Endothelial cell of umbilical vein (primary cell): Measurements from ENCODE around the gene CISH. TPM values are rescaled to one million over a fixed set of nuclear protein-coding genes. Genes with fewer than 3 reads are reported as not detected.

Source experiments
- BruUV-seq: library from RNA; stranded (reverse); fragments of 400-500 nt; replicated peaks from 2 replicates; lab custom pipeline; 2021; lab: Mats Ljungman, UMichigan
- CTCF ChIA-PET: fragments of 300-600, 350-600 bp; sonication (Branson Sonifier 250); formaldehyde crosslinking; loops from one replicate; lab custom pipeline; 2021; ENCODE audit warnings: antibody characterized with exemption, inconsistent platforms; lab: Charles Lee
- POLR2A ChIA-PET: fragments of 300-600, 350-600 bp; sonication (Branson Sonifier 250); formaldehyde crosslinking; loops from one replicate; lab custom pipeline; 2021; ENCODE audit warnings: antibody characterized with exemption, inconsistent platforms; lab: Charles Lee
- DNase-seq: peaks from one replicate; pipeline ENCODE4 v3.0.0-alpha.2; 2011; ENCODE audit warnings: low read depth, low spot score
- FAIRE-seq: peaks from 2 replicates; lab custom pipeline; 2011; peaks lifted over from hg19 to GRCh38; lab: Jason Lieb, UNC
- H2AFZ ChIP-seq: 2 replicates; pipeline ENCODE4 v1.6.0; 2012; ENCODE audit warnings: low read depth, low read length, control low read depth, inconsistent platforms
- H3K27ac ChIP-seq: 2 replicates; pipeline ENCODE4 v1.5.1; 2011; ENCODE audit warnings: low read depth, mild to moderate bottlenecking, control low read depth, low read length, moderate library complexity; ENCODE audit not compliant: insufficient read depth
- H3K27me3 ChIP-seq, 2 experiments: 2 replicates each; pipeline versions ENCODE4 v1.6.0 to v1.6.1; 2011; ENCODE audit warnings: low read length in 2 of 2, mixed read lengths in 1 of 2; ENCODE audit not compliant: control insufficient read depth in 2 of 2, insufficient read depth in 2 of 2
- H3K36me3 ChIP-seq, 2 experiments: 2 replicates in 1 of 2; 3 replicates in 1 of 2; pipeline ENCODE4 v1.5.1; 2011; ENCODE audit warnings: low read length in 2 of 2, mild to moderate bottlenecking in 1 of 2, moderate library complexity in 1 of 2; ENCODE audit not compliant: control insufficient read depth in 2 of 2, insufficient read depth in 2 of 2; ENCODE audit errors: extremely low read depth in 1 of 2
- H3K4me1 ChIP-seq: 3 replicates; pipeline ENCODE4 v1.5.1; 2011; ENCODE audit warnings: mild to moderate bottlenecking, low read length; ENCODE audit not compliant: control insufficient read depth, insufficient read depth; ENCODE audit errors: extremely low read depth
- H3K4me2 ChIP-seq: 2 replicates; pipeline ENCODE4 v1.6.1; 2011; ENCODE audit warnings: low read length, control low read depth, mixed read lengths; ENCODE audit not compliant: insufficient read depth
- H3K4me3 ChIP-seq, 3 experiments: fragments of 200-600 bp in 1 of 3; sonication (generic), shearing (Covaris generic) in 1 of 3; replicated peaks in 1 of 3; 2 replicates each; pipeline ENCODE4 v1.5.1; 2011 to 2016; ENCODE audit warnings: control low read depth in 3 of 3, low read length in 3 of 3, mild to moderate bottlenecking in 2 of 3, inconsistent platforms in 1 of 3, low read depth in 1 of 3, moderate library complexity in 1 of 3; ENCODE audit not compliant: insufficient read depth in 1 of 3
- H3K79me2 ChIP-seq: 2 replicates; pipeline ENCODE4 v1.6.0; 2012; ENCODE audit warnings: low read length, inconsistent platforms; ENCODE audit not compliant: control insufficient read depth, insufficient read depth
- H3K9ac ChIP-seq: replicated peaks from 2 replicates; pipeline ENCODE3; 2011; ENCODE audit warnings: low read length, control low read depth; ENCODE audit not compliant: insufficient read depth; ENCODE audit errors: extremely low read depth
- H3K9me1 ChIP-seq: replicated peaks from 3 replicates; pipeline ENCODE4 v1.6.0; 2011; ENCODE audit warnings: mild to moderate bottlenecking, low read length; ENCODE audit not compliant: control insufficient read depth, insufficient read depth; ENCODE audit errors: extremely low read depth
- H3K9me3 ChIP-seq: replicated peaks from 2 replicates; pipeline ENCODE4 v1.5.1; 2012; ENCODE audit warnings: low read length, inconsistent platforms; ENCODE audit not compliant: control insufficient read depth, insufficient read depth
- H4K20me1 ChIP-seq: replicated peaks from 2 replicates; pipeline ENCODE3; 2011; ENCODE audit warnings: mild to moderate bottlenecking, low read length; ENCODE audit not compliant: control insufficient read depth, insufficient read depth; ENCODE audit errors: extremely low read depth
- CTCF ChIP-seq, 2 donors: IDR thresholded peaks; 1 replicate in 1 of 2; 2 replicates in 1 of 2; pipeline ENCODE4 v1.5.1; 2011; ENCODE audit warnings: low read length in 2 of 2, mild to moderate bottlenecking in 2 of 2, moderate library complexity in 2 of 2, control low read depth in 1 of 2, inconsistent platforms in 1 of 2, low read depth in 1 of 2; ENCODE audit not compliant: insufficient read depth in 1 of 2; ENCODE audit errors: extremely low read depth in 1 of 2
- EZH2 ChIP-seq: IDR thresholded peaks from 2 replicates; pipeline ENCODE4 v1.6.1; 2012; ENCODE audit warnings: borderline replicate concordance, low read depth, mild to moderate bottlenecking, moderate library complexity, low read length, inconsistent platforms; ENCODE audit not compliant: severe bottlenecking
- FOS ChIP-seq: IDR thresholded peaks from 2 replicates; pipeline ENCODE4 v1.6.1; 2011; ENCODE audit warnings: mild to moderate bottlenecking, low read length, moderate library complexity, borderline replicate concordance; ENCODE audit not compliant: insufficient read depth
- GATA2 ChIP-seq: IDR thresholded peaks from 2 replicates; pipeline ENCODE4 v1.7.0; 2011; ENCODE audit warnings: low read depth, mild to moderate bottlenecking, moderate library complexity, mixed read lengths, low read length; ENCODE audit not compliant: insufficient read length, insufficient read depth
- JUN ChIP-seq: IDR thresholded peaks from 2 replicates; pipeline ENCODE4 v1.6.1; 2011; ENCODE audit warnings: borderline replicate concordance, low read depth; ENCODE audit not compliant: insufficient read length, insufficient read depth
- MAX ChIP-seq: IDR thresholded peaks from 2 replicates; pipeline ENCODE4 v1.6.1; 2011; ENCODE audit not compliant: insufficient read depth, insufficient read length
- MYC ChIP-seq: IDR thresholded peaks from one replicate; pipeline ENCODE4 v1.6.1; 2011; ENCODE audit warnings: mild to moderate bottlenecking, low read depth, low read length
- POLR2A ChIP-seq: IDR thresholded peaks from 2 replicates; pipeline ENCODE4 v1.6.1; 2012; ENCODE audit warnings: low read depth, mild to moderate bottlenecking, control low read depth, low read length
- POLR2AphosphoS5 ChIP-seq: IDR thresholded peaks from 2 replicates; pipeline ENCODE4 v1.6.1; 2012; ENCODE audit warnings: low read depth, mild to moderate bottlenecking, control low read depth, low read length, moderate library complexity; ENCODE audit not compliant: insufficient read depth
- dilution Hi-C: fragments of 300-500 bp; cut with MboI; formaldehyde crosslinking; loops from one replicate; pipeline ENCODE4 v1.15.0; 2019; ENCODE audit warnings: low sequenced_read_pairs; ENCODE audit not compliant: extremely low pct_ligation_motif_present
- intact Hi-C: fragments of 100-400 bp; cut with micrococcal nuclease; formaldehyde crosslinking; loops from one replicate; pipeline ENCODE4 v1.10.0; 2022
- polyA plus RNA-seq, 4 experiments: library from polyadenylated mRNA; depleted of rRNA in 3 of 4; stranded (reverse) in 3 of 4; unstranded in 1 of 4; fragments of >200 nt; gene quantifications; 2 replicates each; pipeline versions ENCODE4 v1.2.1 to v1.2.3, GENCODE V29; 2011 to 2012; ENCODE audit warnings: missing spikeins in 1 of 4
- total RNA-seq: library from RNA; stranded (reverse); gene quantifications from 2 replicates; pipeline ENCODE4 v1.2.3, GENCODE V29; 2021

CISH gene
- total and polyA plus RNA-seq, 2 donors (not counting 3 experiments of a cell fraction or from before 2014, with no cell fraction given): 2.2 to 4.1 TPM

- no peak overlapping the region for H3K9ac ChIP-seq
- FAIRE-seq (no peak), DNase-seq (peak; percentile 17)
- H3K9me3 ChIP-seq: no peaks in the 10 kb centered on the region
- H3K27me3 ChIP-seq: no peaks in the 10 kb centered on the region
- H3K79me2 ChIP-seq: no peaks in the 10 kb centered on the region
- H3K27ac ChIP-seq: no peak overlapping the region
- H3K4me3 ChIP-seq: no peak overlapping the region
- intact Hi-C loops: loop anchor here (1.0 kb wide), 2 partner anchors 36 to 80 kb away; no protein-coding TSS in a partner anchor
- POLR2A ChIA-PET: no interaction called here
- no peaks in the 10 kb centered on the region for H3K9me1 ChIP-seq
- no peaks in the 10 kb centered on the region for H4K20me1 ChIP-seq
- no peak overlapping the region for H2AFZ ChIP-seq
- no peaks in the 10 kb centered on the region for H3K36me3 ChIP-seq
- dilution Hi-C loops: no loop called here
- no peak overlapping the region for H3K4me2 ChIP-seq
- BruUV-seq: no TSS peak
- TF ChIP-seq FOS (no peak), CTCF (IDR thresholded peaks at IDR 0.05; ENCODE audit: extremely low read depth in 1 of 2, insufficient read depth in 1 of 2, low read depth in 1 of 2, low read length in 2 of 2) (peak; percentile 19 to 37), MYC (no peak), POLR2A (no peak), GATA2 (no peak), JUN (no peak), MAX (no peak), EZH2 (no peak), POLR2AphosphoS5 (no peak)
- no peaks in the 10 kb centered on the region for H3K4me1 ChIP-seq
- CTCF ChIA-PET: interaction anchor here (0.6 to 4.0 kb wide), 18 partner anchors 9 to 1147 kb away, joined by 3 to 65 read pairs (median 4); partner anchors contain the start of genes CISH, HEMK1 and MAPKAPK3
These were observed 41.1 kb upstream of the CISH start for GRCh38 chr3:50652709-50653108.
